Stimulated activated CD8-positive, alpha-beta memory T cell treated with anti-CD3 and anti-CD28 coated beads, Interleukin-15, amount 100 ng/mL, for 1 hour (primary cell): ENCODE data around the gene KMT5B.

Experiments used
- DNase-seq: peaks from one replicate; pipeline ENCODE4 v3.0.0-alpha.2; 2020; ENCODE audit warnings: low read depth

The KMT5B gene

DNA sequence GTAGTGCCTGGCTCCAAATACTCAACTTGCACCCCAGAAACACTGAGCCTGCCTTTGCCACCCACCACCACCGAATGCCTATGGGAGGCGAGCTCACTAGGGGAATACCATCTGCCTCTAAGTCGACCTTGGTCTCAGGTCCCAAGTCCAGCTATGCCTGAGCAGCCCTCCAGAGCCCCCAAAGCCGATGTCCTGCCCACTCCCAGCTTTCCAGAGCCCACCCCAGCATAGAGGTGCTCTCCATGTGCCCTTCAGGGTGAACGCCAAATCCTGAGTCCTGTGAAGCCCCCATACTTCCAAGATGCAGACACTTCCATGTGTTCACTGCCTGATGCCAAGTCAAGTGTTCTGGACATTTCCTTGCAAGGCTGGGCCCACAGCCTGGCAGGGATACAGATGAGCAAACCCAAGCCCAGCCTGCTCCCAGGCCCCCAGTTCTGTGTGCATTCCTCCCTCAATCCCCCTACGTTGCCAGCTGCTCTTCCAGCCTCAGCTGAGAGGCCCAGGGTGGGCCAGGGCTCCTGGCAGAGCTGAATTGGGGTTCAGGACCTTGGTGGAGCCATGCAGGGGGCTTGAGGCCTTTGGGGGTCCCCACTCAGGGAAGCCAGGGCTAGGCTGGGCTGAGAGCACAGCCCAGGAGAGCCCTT is 2.6 kb upstream of the KMT5B start:
- DNase-seq, result no peak

DNA sequence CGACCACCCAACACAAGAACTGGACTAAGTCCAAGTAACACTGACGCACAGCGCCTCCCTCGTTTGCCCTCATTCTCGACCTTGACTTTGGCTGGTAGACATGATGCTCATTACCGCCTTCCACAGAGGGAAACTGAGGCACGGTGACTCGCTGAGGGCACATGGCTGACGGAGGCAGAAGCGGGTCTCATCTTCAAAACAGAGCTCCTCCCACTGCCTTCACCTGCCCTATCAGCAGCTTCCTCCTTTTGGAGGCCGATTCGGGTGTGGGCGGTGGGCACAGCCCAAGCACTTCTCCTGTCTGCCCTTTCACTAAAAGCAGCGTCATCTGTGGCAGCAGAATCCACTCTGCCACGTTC is 2.0 kb upstream of the KMT5B start:
- no peak for DNase-seq

GRCh38 chr11:68214173-68215086 is 1.3 kb upstream of the KMT5B start:
- no peak for DNase-seq

GRCh38 chr11:68213555-68214172 is 568 bp upstream of the KMT5B start:
- DNase-seq, result peak; percentile 55

- DNase-seq, result no peak
These were observed 518 bp downstream of the KMT5B start for GRCh38 chr11:68212421-68213134.

DNA sequence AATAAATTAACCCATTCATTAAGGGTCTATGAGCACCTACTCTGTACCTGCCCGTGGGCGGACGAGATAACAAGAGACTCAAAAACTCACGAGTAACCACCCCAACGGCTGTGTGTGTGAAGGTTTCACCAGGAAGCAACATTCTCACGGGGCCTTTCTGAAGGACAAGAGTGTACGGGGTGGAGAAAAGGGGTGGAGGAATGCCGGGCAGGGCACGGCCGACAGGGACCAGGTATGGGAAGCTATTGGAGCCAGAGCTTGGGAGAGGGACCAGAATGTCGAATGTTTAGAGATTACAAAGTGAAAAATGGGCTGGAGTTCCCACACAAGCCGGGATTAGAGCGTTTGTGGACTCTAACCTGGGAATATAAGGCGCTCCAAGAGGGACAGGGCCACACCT is 1.6 kb downstream of the KMT5B start:
- no peak for DNase-seq

DNA sequence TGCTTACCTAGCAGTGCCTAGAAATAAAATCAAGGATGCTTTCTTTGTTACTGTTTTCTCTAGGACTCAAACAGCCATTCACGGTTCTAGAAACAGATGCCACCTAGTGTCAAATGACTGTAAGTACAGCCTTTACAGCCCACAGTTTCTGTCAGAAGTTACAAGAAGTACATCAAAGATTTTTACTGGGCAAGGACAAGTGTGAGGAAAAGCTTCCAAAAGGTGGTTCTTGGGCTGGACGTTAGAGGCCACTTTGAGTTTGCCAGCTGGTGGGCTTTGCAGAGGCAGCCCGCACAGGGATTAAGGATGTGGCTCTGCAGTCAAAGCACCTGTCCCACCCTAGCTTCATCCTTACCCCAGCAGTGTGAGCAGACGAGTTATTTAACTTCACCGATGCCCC is 6.9 kb downstream of the KMT5B start:
- no peak for DNase-seq

DNA sequence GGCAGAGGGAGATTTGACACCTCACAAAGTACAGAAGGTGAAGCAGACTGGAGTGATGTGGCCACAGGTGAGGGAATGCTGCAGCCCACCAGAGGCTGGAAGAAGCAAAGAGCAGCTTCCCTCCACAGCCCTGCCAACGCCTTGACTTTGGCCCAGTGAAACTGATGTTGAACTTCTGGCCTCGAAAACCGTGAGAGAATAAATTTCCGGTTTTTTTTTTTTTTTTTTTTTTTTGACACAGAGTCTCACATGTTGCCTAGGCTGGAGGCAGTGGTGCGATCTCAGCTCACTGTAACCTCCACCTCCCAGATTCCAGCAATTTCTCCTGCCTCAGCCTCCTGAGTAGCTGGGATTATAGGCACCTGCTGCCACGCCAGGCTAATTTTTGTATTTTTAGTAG is 8.7 kb downstream of the KMT5B start:
- no peak for DNase-seq

DNA sequence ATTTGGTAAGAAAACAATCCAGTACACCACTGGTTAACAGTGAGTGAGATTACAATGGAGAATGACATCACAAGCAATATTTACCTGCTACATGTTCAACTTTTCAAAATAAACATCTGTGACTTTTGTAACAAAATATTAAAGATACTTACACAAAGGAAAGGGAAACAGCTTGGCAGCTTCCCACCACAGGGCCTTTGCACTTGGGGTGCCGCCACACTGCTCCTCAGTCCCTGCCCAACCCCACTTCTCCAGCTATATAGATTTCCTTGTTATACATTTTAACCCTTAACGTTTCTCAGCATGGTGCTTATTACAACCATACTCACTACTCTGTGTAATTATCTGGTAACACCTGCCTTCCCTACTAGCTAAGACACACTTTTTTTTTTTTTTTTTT is 10.9 kb downstream of the KMT5B start:
- DNase-seq, result no peak

GRCh38 chr11:68201492-68201891 is 11.6 kb downstream of the KMT5B start:
- DNase-seq, result no peak

DNA sequence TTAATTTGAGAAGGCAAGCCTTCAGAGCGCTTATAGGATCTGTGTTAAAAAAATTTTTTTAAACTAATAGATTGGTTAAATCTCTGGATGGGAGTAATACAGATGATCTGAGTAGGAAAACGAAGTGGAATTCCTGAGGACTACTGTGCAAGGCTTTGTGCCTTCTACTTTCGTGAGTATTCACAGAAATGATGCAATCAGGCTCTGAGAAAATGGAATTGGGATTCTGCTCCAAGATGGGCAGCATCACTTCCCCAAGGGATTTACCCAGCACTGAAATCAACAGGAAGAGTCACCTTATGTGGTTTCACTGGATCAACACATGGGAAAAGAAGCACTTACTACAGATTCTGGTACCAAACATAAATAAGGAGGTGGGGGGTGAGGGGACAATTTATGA is 12.5 kb downstream of the KMT5B start:
- no peak for DNase-seq

- no peak for DNase-seq
These were observed 13.7 kb downstream of the KMT5B start for GRCh38 chr11:68199295-68199987.

DNA sequence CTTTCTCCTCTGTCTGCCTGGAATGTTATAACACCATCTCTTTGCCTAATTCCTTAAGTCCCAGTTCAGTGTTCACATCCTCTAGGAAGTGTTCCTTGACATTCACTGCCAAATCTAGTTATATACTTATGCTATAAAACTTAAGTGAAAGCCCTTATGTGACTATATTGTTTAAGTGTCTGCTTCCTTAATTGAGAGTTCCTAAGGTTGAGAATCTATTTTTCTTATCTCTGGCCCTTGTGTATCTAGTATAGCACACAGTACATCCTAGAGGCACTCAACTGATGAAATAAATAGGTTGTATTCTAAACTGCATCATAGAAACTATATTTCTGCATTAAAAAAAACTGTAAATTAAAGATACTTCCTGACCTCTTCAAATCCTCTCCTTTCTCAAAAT is 16.9 kb downstream of the KMT5B start:
- DNase-seq, result no peak

- DNase-seq, result no peak
These were observed 18.3 kb downstream of the KMT5B start for GRCh38 chr11:68194675-68195294.

DNA sequence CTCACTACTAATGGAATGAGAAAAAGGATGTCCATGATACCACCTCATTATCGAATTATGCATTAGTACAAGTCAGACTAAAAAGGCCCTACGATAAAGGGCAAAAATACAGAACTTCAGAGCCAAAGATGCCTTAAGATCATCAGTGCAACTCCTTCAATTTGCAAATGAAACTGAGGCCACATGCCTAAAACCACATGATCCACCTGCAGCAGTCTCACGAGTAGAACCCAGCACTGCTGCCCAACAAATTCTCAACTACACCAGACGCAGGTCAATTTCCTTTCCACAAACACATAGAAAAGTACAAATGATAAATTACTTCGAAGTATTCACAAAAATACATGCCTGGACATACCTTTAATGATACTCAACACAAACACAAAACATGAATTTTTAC is 20.1 kb downstream of the KMT5B start:
- DNase-seq, result no peak

DNA sequence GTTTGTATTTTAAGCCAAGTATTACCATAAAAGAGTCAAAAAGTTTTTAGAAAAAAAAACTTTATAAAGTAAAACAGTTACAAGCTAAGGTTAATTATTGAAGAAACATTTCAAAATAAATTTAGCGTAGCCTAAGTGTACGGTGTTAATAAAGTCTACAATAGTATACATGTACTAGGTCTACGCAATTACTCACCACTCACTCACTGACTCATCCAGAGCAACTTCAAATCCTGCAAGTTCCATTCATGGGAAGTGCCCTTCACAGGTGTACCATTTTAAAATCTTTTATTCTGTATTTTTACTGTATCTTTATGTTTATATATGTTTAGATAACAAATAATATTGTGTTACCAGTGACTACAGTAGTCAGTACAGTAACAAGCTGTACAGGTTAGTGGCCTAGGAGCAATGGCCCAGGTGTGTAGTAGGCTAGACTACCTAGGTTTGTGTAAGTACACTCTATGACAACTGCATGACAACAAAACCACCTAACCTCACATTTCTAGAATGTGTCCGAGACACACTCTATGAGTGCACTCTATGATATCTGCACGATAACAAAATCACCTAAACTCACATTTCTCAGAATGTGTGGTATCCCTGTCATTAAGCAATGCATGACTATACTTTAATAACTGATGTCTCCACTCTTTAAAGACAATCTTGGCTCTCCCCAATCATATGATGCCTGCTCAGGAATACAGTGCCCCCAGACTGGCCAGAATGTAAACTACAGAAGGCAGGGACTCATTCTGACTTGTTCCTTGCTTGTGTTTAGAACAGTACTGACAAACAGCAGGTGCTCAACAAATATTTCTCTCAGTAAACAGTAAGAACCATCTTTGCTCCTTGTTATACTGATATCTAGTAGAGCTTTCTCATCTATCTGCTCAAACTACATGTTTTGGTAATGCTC is 21.2 kb downstream of the KMT5B start:
- no peak for DNase-seq

- DNase-seq, result no peak
These were observed 23.2 kb downstream of the KMT5B start for GRCh38 chr11:68189888-68190287.

DNA sequence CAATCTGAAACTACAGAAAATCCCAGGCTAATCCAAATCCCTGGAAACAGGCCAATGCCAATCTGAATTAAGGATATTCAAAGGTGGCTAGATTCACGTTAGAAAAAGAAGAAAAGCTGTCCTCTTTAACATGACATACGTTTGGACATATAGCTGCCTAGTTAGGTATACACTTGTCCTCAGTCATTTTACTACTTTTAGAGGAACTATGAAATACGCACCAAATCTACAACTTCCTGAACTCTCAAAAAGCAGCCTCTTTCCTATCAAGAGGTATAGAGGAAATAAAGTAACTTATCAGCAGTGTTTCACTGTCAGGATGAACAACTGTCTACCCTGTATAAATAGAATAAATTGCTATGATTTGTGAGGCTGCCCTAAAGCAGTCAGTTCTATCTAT is 24.0 kb downstream of the KMT5B start:
- no peak for DNase-seq

DNA sequence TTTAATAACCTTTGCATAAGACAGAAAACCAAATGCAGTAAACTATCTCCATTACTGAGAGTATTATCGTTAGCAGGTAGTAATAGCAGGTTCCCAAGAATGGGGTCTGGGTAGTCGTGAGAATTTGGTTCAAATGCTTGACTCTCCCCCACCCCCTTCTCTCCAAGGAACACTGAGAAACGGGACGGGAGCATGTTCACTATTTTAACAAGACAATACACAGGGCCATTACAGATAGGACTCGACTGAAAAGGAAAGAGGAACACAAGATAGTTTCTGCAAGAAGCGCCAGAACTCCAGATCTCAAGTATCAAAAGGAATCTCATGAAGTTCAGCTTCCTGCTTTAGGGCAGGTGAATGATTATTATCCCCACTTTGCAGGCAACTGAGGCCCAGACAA is 27.0 kb downstream of the KMT5B start:
- no peak for DNase-seq

GRCh38 chr11:68181719-68182451 is 31.2 kb downstream of the KMT5B start:
- no peak for DNase-seq
